ENCODE measurements around the gene FMNL3. TPM values are rescaled to one million over a fixed set of nuclear protein-coding genes. Genes with fewer than 3 reads are reported as not detected.
A peak's percentile ranks its signal among the peaks of the same experiment; 100 is the strongest.

FMNL3 gene
- total and polyA plus RNA-seq, 2 experiments from 2014 or later, result 8.7 to 32.6 TPM

GRCh38 chr12:49664591-49665239 is 42.5 kb downstream of the FMNL3 start:
- no peak overlapping the region for H3K27ac ChIP-seq (ENCODE audit: low read depth)
- peaks cover 17% of the 10 kb centered on the region for H3K4me1 ChIP-seq (ENCODE audit: insufficient read depth)
- H2AFZ ChIP-seq, result no peak overlapping the region
- H3K4me2 ChIP-seq, result no peak overlapping the region
- H3K4me3 Mint-ChIP-seq, result no peak overlapping the region
- H4K20me1 ChIP-seq (replicated peaks; ENCODE audit: insufficient read depth), result peaks cover 10% of the 10 kb centered on the region; the same call in 1 of the 2 replicates
- ATAC-seq (no peak), DNase-seq (ENCODE audit: low spot score) (no peak)
- no peak overlapping the region for H3K4me3 ChIP-seq
- H3K9me3 Mint-ChIP-seq, result no peaks in the 10 kb centered on the region
- peaks cover 26% of the 10 kb centered on the region for H3K36me3 Mint-ChIP-seq (ENCODE audit: low read depth)
- peaks cover 24% of the 10 kb centered on the region for H3K4me1 Mint-ChIP-seq
- H3K27ac Mint-ChIP-seq, result no peak overlapping the region
- no peak for TF ChIP-seq ZNF114 (CRISPR knock-in tag; IDR thresholded peaks at IDR 0.05)
- TF ChIP-seq ZNF331 (CRISPR knock-in tag; IDR thresholded peaks at IDR 0.05; ENCODE audit: low read depth), result no peak
- no peak for TF ChIP-seq JUNB (IDR thresholded peaks at IDR 0.05; ENCODE audit: unreplicated experiment)
- no peaks in the 10 kb centered on the region for H3K27me3 ChIP-seq (ENCODE audit: insufficient read depth)
- 0 out of 2 replicates have a peak, but pooled peaks cover 5% of the 10 kb centered on the region for H3K9me2 ChIP-seq (ENCODE audit: insufficient read depth)
- 0 out of 2 replicates have a peak, but pooled peaks cover under 1% of the 10 kb centered on the region for H3K79me2 ChIP-seq (replicated peaks; ENCODE audit: insufficient read depth)
- H3K27me3 Mint-ChIP-seq (ENCODE audit: insufficient read depth, low read depth, poor library complexity), result no peaks in the 10 kb centered on the region
- peaks cover 10% of the 10 kb centered on the region for H3K36me3 ChIP-seq (ENCODE audit: insufficient read depth)
- H3F3A ChIP-seq (replicated peaks; ENCODE audit: low read depth), result no peaks in the 10 kb centered on the region

GRCh38 chr12:49664167-49664566 is 43.0 kb downstream of the FMNL3 start:
- no peaks in the 10 kb centered on the region for H3K27me3 Mint-ChIP-seq (ENCODE audit: insufficient read depth, low read depth, poor library complexity)
- H3K36me3 Mint-ChIP-seq (ENCODE audit: low read depth), result peaks cover 26% of the 10 kb centered on the region
- no peak overlapping the region for H3K4me3 ChIP-seq
- no peaks in the 10 kb centered on the region for H3K9me3 Mint-ChIP-seq
- no peak overlapping the region for H3K27ac Mint-ChIP-seq
- no peaks in the 10 kb centered on the region for H3K79me2 ChIP-seq (replicated peaks; ENCODE audit: insufficient read depth)
- ATAC-seq (no peak), DNase-seq (ENCODE audit: low spot score) (no peak)
- no peak overlapping the region for H2AFZ ChIP-seq
- TF ChIP-seq POLR2AphosphoS5 (IDR thresholded peaks at IDR 0.05; ENCODE audit: low read depth) (no peak), STAT1 (IDR thresholded peaks at IDR 0.05; ENCODE audit: unreplicated experiment) (no peak)
- H3K4me3 Mint-ChIP-seq, result no peak overlapping the region
- no peak overlapping the region for H3K4me2 ChIP-seq
- peaks cover 10% of the 10 kb centered on the region for H3K36me3 ChIP-seq (ENCODE audit: insufficient read depth)
- H3K9me2 ChIP-seq (ENCODE audit: insufficient read depth), result 0 out of 2 replicates have a peak, but pooled peaks cover 5% of the 10 kb centered on the region
- no peaks in the 10 kb centered on the region for H3K27me3 ChIP-seq (ENCODE audit: insufficient read depth)
- no peak overlapping the region; the same call in 1 of the 2 replicates for H3K27ac ChIP-seq (ENCODE audit: low read depth)
- no peaks in the 10 kb centered on the region for H3F3A ChIP-seq (replicated peaks; ENCODE audit: low read depth)
- H3K4me1 ChIP-seq (ENCODE audit: insufficient read depth), result peaks cover 17% of the 10 kb centered on the region
- H3K4me1 Mint-ChIP-seq, result peaks cover 24% of the 10 kb centered on the region
- H4K20me1 ChIP-seq (replicated peaks; ENCODE audit: insufficient read depth), result 0 out of 2 replicates have a peak, but pooled peaks cover 5% of the 10 kb centered on the region

DNA sequence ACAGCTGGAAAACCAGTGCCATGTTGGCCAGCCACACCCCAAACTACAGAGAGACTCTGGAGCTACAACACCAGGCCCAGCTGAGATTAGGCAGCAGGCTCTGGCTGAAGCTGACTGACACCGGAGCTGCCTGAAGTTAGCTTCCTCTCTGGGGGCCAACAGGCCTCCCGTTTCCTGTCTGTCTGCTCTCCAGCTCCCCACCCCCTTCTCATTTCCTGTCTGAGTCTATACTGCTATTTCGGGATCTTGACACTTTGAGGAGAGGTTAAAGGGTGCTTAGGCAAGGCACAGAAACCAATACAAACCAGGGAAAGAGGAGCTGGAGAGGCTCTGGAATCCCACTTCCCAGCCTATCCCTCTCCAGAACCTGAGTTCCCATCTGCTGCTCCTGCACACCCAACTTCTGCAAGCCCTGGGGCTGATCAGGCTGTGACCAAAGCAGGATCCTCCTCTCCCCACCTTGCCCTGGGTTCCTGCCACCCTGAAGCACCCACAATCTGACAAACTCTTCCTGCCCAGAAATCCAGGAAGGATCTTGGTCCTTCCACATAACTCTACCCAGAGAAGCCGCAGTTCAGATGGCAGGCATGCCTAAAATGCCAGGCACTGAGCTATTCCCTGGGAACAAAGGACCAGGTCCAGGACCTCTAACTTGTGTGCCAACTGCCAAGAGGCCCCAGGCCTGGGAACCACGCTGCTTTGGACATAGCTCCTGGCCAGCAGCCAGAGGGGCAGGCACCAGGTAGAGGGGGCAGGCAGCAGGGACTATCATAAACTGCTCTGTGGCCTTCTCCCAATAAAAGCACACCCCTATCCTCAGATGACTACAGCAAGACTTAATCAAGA is 44.0 kb downstream of the FMNL3 start:
- H3K79me2 ChIP-seq (replicated peaks; ENCODE audit: insufficient read depth), result no peaks in the 10 kb centered on the region

More for the DNA sequence above, 44.0 kb downstream of the FMNL3 start:
- Mint-ChIP-seq H3K9me3 (no peaks in the 10 kb centered on the region), H3K36me3 (ENCODE audit: low read depth) (peaks cover 29% of the 10 kb centered on the region), H3K27me3 (ENCODE audit: insufficient read depth, low read depth, poor library complexity) (no peaks in the 10 kb centered on the region), H3K4me1 (peaks cover 24% of the 10 kb centered on the region), H3K4me3 (peak overlapping the region; percentile 5; the same call in 1 of the 3 replicates), H3K27ac (peak overlapping the region; percentile 87)
- Histone ChIP-seq H3K36me3 (ENCODE audit: insufficient read depth) (peaks cover 10% of the 10 kb centered on the region), H3F3A (replicated peaks; ENCODE audit: low read depth) (no peaks in the 10 kb centered on the region), H2AFZ (no peak overlapping the region), H3K4me2 (peak overlapping the region; percentile 71), H3K9me2 (ENCODE audit: insufficient read depth) (0 out of 2 replicates have a peak, but pooled peaks cover 5% of the 10 kb centered on the region), H4K20me1 (replicated peaks; ENCODE audit: insufficient read depth) (peaks cover 5% of the 10 kb centered on the region; the same call in 1 of the 2 replicates), H3K4me1 (ENCODE audit: insufficient read depth) (peaks cover 17% of the 10 kb centered on the region), H3K27ac (ENCODE audit: low read depth) (peak overlapping the region; percentile 87), H3K27me3 (ENCODE audit: insufficient read depth) (no peaks in the 10 kb centered on the region), H3K4me3 (0 out of 2 replicates have a peak overlapping the region, but pooled peaks have one; percentile 26)
- TF ChIP-seq, protein P1, sequence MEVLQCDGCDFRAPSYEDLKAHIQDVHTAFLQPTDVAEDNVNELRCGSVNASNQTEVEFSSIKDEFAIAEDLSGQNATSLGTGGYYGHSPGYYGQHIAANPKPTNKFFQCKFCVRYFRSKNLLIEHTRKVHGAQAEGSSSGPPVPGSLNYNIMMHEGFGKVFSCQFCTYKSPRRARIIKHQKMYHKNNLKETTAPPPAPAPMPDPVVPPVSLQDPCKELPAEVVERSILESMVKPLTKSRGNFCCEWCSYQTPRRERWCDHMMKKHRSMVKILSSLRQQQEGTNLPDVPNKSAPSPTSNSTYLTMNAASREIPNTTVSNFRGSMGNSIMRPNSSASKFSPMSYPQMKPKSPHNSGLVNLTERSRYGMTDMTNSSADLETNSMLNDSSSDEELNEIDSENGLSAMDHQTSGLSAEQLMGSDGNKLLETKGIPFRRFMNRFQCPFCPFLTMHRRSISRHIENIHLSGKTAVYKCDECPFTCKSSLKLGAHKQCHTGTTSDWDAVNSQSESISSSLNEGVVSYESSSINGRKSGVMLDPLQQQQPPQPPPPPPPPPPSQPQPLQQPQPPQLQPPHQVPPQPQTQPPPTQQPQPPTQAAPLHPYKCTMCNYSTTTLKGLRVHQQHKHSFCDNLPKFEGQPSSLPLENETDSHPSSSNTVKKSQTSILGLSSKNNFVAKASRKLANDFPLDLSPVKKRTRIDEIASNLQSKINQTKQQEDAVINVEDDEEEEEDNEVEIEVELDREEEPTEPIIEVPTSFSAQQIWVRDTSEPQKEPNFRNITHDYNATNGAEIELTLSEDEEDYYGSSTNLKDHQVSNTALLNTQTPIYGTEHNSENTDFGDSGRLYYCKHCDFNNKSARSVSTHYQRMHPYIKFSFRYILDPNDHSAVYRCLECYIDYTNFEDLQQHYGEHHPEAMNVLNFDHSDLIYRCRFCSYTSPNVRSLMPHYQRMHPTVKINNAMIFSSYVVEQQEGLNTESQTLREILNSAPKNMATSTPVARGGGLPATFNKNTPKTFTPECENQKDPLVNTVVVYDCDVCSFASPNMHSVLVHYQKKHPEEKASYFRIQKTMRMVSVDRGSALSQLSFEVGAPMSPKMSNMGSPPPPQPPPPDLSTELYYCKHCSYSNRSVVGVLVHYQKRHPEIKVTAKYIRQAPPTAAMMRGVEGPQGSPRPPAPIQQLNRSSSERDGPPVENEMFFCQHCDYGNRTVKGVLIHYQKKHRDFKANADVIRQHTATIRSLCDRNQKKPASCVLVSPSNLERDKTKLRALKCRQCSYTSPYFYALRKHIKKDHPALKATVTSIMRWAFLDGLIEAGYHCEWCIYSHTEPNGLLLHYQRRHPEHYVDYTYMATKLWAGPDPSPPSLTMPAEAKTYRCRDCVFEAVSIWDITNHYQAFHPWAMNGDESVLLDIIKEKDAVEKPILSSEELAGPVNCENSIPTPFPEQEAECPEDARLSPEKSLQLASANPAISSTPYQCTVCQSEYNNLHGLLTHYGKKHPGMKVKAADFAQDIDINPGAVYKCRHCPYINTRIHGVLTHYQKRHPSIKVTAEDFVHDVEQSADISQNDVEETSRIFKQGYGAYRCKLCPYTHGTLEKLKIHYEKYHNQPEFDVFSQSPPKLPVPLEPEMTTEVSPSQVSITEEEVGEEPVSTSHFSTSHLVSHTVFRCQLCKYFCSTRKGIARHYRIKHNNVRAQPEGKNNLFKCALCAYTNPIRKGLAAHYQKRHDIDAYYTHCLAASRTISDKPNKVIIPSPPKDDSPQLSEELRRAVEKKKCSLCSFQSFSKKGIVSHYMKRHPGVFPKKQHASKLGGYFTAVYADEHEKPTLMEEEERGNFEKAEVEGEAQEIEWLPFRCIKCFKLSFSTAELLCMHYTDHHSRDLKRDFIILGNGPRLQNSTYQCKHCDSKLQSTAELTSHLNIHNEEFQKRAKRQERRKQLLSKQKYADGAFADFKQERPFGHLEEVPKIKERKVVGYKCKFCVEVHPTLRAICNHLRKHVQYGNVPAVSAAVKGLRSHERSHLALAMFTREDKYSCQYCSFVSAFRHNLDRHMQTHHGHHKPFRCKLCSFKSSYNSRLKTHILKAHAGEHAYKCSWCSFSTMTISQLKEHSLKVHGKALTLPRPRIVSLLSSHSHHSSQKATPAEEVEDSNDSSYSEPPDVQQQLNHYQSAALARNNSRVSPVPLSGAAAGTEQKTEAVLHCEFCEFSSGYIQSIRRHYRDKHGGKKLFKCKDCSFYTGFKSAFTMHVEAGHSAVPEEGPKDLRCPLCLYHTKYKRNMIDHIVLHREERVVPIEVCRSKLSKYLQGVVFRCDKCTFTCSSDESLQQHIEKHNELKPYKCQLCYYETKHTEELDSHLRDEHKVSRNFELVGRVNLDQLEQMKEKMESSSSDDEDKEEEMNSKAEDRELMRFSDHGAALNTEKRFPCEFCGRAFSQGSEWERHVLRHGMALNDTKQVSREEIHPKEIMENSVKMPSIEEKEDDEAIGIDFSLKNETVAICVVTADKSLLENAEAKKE (CRISPR knock-in tag; IDR thresholded peaks at IDR 0.05), result no peak
- peak; percentile 74; the same call in 1 of the 2 replicates for TF ChIP-seq ETS1 (IDR thresholded peaks at IDR 0.05)
- DNase-seq (ENCODE audit: low spot score) (peak; percentile 83), ATAC-seq (peak; percentile 82)
